K562 (cell line): ENCODE results near the gene BCL11A.

Experiments used
- FOXA1 ChIP-seq: fragments of 450-650 bp; IDR thresholded peaks from 2 replicates; pipeline ENCODE4 v1.6.1; 2016; ENCODE audit warnings: mild to moderate bottlenecking, borderline replicate concordance
- RFX1 ChIP-seq: fragments of 450-650 bp; IDR thresholded peaks from 2 replicates; pipeline ENCODE4 v1.6.1; 2016; ENCODE audit warnings: mild to moderate bottlenecking, moderate library complexity
- ZBED1 ChIP-seq: IDR thresholded peaks from 2 replicates; pipeline ENCODE4 v1.6.1; 2014
- TF ChIP-seq, protein P1 (sequence below), 2 experiments: fragments of 450-650 bp; formaldehyde crosslinking in 1 of 2; IDR thresholded peaks; 2 replicates each; pipeline versions ENCODE4 v1.4.0 to v1.6.1; 2014 to 2020; ENCODE audit warnings: mild to moderate bottlenecking in 2 of 2, borderline replicate concordance in 1 of 2, low read depth in 1 of 2
- TF ChIP-seq, protein P2 (sequence below), 2 experiments: IDR thresholded peaks in 1 of 2; conservative IDR thresholded peaks in 1 of 2; 2 replicates each; pipeline ENCODE4 v1.6.1; 2016; ENCODE audit warnings: low read depth in 2 of 2, mild to moderate bottlenecking in 1 of 2, missing compliant biosample characterization in 1 of 2, missing genetic modification characterization in 1 of 2, moderate library complexity in 1 of 2
- TF ChIP-seq, protein P3 (sequence below), 2 experiments: IDR thresholded peaks; 2 replicates each; pipeline ENCODE4 v1.6.1; 2012; ENCODE audit warnings: improper control_type of control experiment in 2 of 2, low read depth in 2 of 2, low read length in 2 of 2, borderline replicate concordance in 1 of 2
- TF ChIP-seq, protein P4 (sequence below): sonication (generic); formaldehyde crosslinking; IDR thresholded peaks from 2 replicates; pipeline ENCODE4 v1.9.0; 2022; ENCODE audit warnings: mild to moderate bottlenecking, missing genetic modification reagents

DNA sequence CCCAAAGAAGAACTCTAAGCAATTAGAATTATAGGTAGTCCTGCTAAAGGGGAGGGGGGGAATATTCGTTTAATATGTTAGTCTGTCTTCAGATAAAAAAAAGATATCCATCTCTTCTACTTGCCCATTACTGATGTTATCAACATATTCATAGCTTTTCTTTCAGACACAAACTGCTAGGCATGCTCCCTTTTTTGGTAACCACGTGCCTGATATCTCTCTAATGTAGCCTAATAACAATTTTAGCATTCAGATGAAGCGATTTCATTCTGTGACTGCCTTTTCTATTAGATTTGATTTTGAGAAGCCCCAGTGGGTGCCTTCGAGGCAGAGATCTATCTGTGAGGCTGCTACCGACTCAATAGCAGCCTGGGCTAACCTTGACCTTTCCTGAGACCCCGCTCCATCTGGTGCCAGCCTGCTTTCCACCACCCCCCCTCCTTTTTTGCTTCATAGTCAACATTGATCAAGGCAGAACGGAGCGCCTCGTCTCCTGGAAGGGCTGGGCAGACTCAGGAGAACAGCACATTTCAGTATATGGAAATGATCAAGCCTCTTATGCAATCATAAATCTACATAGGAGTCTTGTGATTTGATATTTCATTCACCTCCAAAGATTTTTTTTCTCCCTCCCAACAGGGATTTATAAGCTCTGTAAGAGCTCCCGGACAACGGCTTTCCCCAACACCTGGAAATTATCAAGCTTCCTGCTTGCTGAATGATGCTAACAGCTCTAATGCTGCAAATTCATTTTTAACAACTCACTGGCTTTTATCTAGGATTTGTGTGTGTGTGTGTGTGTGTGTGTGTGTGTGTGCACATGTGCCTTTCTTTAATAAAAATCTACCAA lies 14.7 kb upstream of the BCL11A start:
- no peak for TF ChIP-seq RFX1
- no peak for TF ChIP-seq FOXA1
- TF ChIP-seq, protein P1, sequence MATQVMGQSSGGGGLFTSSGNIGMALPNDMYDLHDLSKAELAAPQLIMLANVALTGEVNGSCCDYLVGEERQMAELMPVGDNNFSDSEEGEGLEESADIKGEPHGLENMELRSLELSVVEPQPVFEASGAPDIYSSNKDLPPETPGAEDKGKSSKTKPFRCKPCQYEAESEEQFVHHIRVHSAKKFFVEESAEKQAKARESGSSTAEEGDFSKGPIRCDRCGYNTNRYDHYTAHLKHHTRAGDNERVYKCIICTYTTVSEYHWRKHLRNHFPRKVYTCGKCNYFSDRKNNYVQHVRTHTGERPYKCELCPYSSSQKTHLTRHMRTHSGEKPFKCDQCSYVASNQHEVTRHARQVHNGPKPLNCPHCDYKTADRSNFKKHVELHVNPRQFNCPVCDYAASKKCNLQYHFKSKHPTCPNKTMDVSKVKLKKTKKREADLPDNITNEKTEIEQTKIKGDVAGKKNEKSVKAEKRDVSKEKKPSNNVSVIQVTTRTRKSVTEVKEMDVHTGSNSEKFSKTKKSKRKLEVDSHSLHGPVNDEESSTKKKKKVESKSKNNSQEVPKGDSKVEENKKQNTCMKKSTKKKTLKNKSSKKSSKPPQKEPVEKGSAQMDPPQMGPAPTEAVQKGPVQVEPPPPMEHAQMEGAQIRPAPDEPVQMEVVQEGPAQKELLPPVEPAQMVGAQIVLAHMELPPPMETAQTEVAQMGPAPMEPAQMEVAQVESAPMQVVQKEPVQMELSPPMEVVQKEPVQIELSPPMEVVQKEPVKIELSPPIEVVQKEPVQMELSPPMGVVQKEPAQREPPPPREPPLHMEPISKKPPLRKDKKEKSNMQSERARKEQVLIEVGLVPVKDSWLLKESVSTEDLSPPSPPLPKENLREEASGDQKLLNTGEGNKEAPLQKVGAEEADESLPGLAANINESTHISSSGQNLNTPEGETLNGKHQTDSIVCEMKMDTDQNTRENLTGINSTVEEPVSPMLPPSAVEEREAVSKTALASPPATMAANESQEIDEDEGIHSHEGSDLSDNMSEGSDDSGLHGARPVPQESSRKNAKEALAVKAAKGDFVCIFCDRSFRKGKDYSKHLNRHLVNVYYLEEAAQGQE (IDR thresholded peaks at IDR 0.05; ENCODE audit: borderline replicate concordance) = no peak
- TF ChIP-seq, protein P1 (CRISPR knock-in tag; IDR thresholded peaks at IDR 0.05; ENCODE audit: low read depth) = no peak
- TF ChIP-seq, protein P2, sequence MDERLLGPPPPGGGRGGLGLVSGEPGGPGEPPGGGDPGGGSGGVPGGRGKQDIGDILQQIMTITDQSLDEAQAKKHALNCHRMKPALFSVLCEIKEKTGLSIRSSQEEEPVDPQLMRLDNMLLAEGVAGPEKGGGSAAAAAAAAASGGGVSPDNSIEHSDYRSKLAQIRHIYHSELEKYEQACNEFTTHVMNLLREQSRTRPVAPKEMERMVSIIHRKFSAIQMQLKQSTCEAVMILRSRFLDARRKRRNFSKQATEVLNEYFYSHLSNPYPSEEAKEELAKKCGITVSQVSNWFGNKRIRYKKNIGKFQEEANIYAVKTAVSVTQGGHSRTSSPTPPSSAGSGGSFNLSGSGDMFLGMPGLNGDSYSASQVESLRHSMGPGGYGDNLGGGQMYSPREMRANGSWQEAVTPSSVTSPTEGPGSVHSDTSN (CRISPR knock-in tag; IDR thresholded peaks at IDR 0.05; ENCODE audit: low read depth) = no peak
- TF ChIP-seq, protein P2 (tag; conservative IDR thresholded peaks at IDR 0.05; ENCODE audit: low read depth) = no peak
- TF ChIP-seq, protein P3, sequence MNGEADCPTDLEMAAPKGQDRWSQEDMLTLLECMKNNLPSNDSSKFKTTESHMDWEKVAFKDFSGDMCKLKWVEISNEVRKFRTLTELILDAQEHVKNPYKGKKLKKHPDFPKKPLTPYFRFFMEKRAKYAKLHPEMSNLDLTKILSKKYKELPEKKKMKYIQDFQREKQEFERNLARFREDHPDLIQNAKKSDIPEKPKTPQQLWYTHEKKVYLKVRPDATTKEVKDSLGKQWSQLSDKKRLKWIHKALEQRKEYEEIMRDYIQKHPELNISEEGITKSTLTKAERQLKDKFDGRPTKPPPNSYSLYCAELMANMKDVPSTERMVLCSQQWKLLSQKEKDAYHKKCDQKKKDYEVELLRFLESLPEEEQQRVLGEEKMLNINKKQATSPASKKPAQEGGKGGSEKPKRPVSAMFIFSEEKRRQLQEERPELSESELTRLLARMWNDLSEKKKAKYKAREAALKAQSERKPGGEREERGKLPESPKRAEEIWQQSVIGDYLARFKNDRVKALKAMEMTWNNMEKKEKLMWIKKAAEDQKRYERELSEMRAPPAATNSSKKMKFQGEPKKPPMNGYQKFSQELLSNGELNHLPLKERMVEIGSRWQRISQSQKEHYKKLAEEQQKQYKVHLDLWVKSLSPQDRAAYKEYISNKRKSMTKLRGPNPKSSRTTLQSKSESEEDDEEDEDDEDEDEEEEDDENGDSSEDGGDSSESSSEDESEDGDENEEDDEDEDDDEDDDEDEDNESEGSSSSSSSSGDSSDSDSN (IDR thresholded peaks at IDR 0.05; ENCODE audit: borderline replicate concordance in 1 of 2, low read depth in 2 of 2, low read length in 2 of 2) = no peak
- TF ChIP-seq ZBED1 = no peak
- TF ChIP-seq, protein P4, sequence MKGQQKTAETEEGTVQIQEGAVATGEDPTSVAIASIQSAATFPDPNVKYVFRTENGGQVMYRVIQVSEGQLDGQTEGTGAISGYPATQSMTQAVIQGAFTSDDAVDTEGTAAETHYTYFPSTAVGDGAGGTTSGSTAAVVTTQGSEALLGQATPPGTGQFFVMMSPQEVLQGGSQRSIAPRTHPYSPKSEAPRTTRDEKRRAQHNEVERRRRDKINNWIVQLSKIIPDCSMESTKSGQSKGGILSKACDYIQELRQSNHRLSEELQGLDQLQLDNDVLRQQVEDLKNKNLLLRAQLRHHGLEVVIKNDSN (CRISPR knock-in tag) = no peak
